DND-41 (cell line): ENCODE data around the gene SYNDIG1L.

ENCODE experiments used
- ATAC-seq: fragments of 200-7000 bp; cut with Tn5 transposase; 3 replicates; pipeline ENCODE4 v1.9.1; 2021; ENCODE audit warnings: low read depth; ENCODE audit not compliant: insufficient read depth
- DNase-seq: peaks from one replicate; pipeline ENCODE4 v3.0.0-alpha.2; 2020
- H2AFZ ChIP-seq: 2 replicates; pipeline ENCODE4 v1.6.0; 2012; ENCODE audit warnings: low read depth, low read length
- H3K27ac ChIP-seq: 2 replicates; pipeline ENCODE4 v1.5.1; 2012; ENCODE audit warnings: low read length, inconsistent platforms
- H3K27me3 ChIP-seq: fragments of 200-600 bp; sonication (generic); 2 replicates; pipeline ENCODE4 v1.6.0; 2012; ENCODE audit warnings: low read length, mild to moderate bottlenecking, inconsistent platforms; ENCODE audit not compliant: insufficient read depth, poor library complexity
- H3K36me3 ChIP-seq: 2 replicates; pipeline ENCODE4 v1.5.1; 2012; ENCODE audit warnings: low read length, inconsistent platforms; ENCODE audit not compliant: insufficient read depth
- H3K4me1 ChIP-seq: 2 replicates; pipeline ENCODE4 v1.5.1; 2012; ENCODE audit warnings: mild to moderate bottlenecking, low read length; ENCODE audit not compliant: insufficient read depth
- H3K4me2 ChIP-seq: 2 replicates; pipeline ENCODE4 v1.6.0; 2012; ENCODE audit warnings: mild to moderate bottlenecking, moderate library complexity, low read length, inconsistent platforms; ENCODE audit not compliant: insufficient read depth
- H3K4me3 ChIP-seq, 2 experiments: fragments of 200-600 bp in 1 of 2; shearing (Covaris generic) in 1 of 2; 2 replicates each; pipeline ENCODE4 v1.5.1; 2012 to 2016; ENCODE audit warnings: inconsistent platforms in 2 of 2, low read length in 2 of 2, mild to moderate bottlenecking in 2 of 2, low read depth in 1 of 2, moderate library complexity in 1 of 2
- H3K79me2 ChIP-seq: 2 replicates; pipeline ENCODE4 v1.6.0; 2012; ENCODE audit warnings: low read length, inconsistent platforms; ENCODE audit not compliant: insufficient read depth
- H3K9ac ChIP-seq: 2 replicates; pipeline ENCODE4 v1.6.0; 2012; ENCODE audit warnings: low read depth, mild to moderate bottlenecking, inconsistent platforms, low read length, moderate library complexity
- H3K9me3 ChIP-seq: 2 replicates; pipeline ENCODE4 v1.5.1; 2012; ENCODE audit warnings: low read length, moderate library complexity, mild to moderate bottlenecking, inconsistent platforms; ENCODE audit not compliant: insufficient read depth, severe bottlenecking
- H4K20me1 ChIP-seq: 2 replicates; pipeline ENCODE4 v1.6.0; 2012; ENCODE audit warnings: low read length; ENCODE audit not compliant: insufficient read depth
- EZH2 ChIP-seq: IDR thresholded peaks from 3 replicates; pipeline ENCODE4 v1.6.1; 2012; ENCODE audit warnings: borderline replicate concordance, low read depth, mild to moderate bottlenecking, moderate library complexity, low read length, inconsistent platforms; ENCODE audit not compliant: severe bottlenecking
- TF ChIP-seq, protein P1 (sequence below): IDR thresholded peaks from 2 replicates; pipeline ENCODE4 v1.5.1; 2012; ENCODE audit warnings: borderline replicate concordance, low read length, moderate library complexity, mild to moderate bottlenecking; ENCODE audit not compliant: poor library complexity, severe bottlenecking; ENCODE audit errors: extremely low read depth

SYNDIG1L gene

DNA sequence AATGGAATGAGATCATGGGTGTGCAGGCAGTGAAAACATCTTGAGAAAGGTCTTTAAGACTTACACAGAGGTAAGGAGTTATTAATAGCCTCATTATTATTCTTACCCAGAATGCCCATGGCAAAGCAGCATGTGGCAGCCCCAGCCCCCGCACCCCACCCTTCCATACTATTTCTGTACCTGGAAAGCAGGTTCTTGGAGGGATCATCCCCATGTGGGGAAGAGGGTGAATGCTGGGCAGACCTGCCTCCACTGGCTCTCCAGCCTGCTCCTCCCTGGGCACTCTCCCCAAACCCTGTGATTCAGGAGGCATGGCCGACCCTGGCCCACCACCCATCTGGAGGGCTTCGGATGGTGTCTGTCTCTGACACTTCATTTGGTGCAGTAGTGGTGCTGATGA lies 38.8 kb upstream of the SYNDIG1L start:
- ATAC-seq = no peak
- no peaks in the 10 kb centered on the region for H3K79me2 ChIP-seq
- no peaks in the 10 kb centered on the region; the same call in 1 of the 2 replicates for H4K20me1 ChIP-seq
- no peak overlapping the region for H3K9ac ChIP-seq
- H3K4me2 ChIP-seq = no peak overlapping the region
- no peak overlapping the region for H3K27ac ChIP-seq
- H3K4me1 ChIP-seq = no peaks in the 10 kb centered on the region
- TF ChIP-seq, protein P1, sequence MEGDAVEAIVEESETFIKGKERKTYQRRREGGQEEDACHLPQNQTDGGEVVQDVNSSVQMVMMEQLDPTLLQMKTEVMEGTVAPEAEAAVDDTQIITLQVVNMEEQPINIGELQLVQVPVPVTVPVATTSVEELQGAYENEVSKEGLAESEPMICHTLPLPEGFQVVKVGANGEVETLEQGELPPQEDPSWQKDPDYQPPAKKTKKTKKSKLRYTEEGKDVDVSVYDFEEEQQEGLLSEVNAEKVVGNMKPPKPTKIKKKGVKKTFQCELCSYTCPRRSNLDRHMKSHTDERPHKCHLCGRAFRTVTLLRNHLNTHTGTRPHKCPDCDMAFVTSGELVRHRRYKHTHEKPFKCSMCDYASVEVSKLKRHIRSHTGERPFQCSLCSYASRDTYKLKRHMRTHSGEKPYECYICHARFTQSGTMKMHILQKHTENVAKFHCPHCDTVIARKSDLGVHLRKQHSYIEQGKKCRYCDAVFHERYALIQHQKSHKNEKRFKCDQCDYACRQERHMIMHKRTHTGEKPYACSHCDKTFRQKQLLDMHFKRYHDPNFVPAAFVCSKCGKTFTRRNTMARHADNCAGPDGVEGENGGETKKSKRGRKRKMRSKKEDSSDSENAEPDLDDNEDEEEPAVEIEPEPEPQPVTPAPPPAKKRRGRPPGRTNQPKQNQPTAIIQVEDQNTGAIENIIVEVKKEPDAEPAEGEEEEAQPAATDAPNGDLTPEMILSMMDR = no peak
- TF ChIP-seq EZH2 = no peak
- no peaks in the 10 kb centered on the region for H3K36me3 ChIP-seq
- H3K27me3 ChIP-seq = peaks cover 3% of the 10 kb centered on the region
- H3K9me3 ChIP-seq = no peaks in the 10 kb centered on the region
- no peak overlapping the region for H2AFZ ChIP-seq
- no peak overlapping the region for H3K4me3 ChIP-seq
- DNase-seq = no peak

DNA sequence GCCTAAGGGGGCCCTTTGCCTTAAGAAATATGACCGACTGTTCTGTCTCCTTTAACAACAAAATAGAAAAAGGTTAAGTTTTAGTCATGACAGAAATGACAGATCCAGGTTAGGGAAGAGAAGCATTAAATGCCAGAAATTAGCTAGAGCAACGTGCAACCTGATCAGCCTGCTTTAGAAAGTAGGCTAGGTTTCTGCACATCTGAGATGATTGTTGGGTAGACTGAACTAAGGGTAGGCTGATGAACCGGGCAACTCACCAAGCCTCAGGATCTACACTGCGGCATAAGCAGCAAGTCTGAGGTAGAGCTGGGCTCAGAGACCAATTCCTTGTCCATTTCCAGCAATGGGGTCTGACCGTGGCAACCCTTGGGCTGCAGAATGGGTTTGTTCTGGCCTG lies 37.7 kb upstream of the SYNDIG1L start:
- no peaks in the 10 kb centered on the region; the same call in 1 of the 2 replicates for H4K20me1 ChIP-seq
- H3K4me2 ChIP-seq = no peak overlapping the region
- no peak for DNase-seq
- H3K4me1 ChIP-seq = no peaks in the 10 kb centered on the region
- peaks cover 3% of the 10 kb centered on the region for H3K27me3 ChIP-seq
- no peak overlapping the region for H3K27ac ChIP-seq
- H3K9me3 ChIP-seq = no peaks in the 10 kb centered on the region
- ATAC-seq = no peak
- no peaks in the 10 kb centered on the region for H3K36me3 ChIP-seq
- no peak overlapping the region for H3K9ac ChIP-seq
- TF ChIP-seq, protein P1 = no peak
- TF ChIP-seq EZH2 = no peak
- no peaks in the 10 kb centered on the region for H3K79me2 ChIP-seq
- H2AFZ ChIP-seq = no peak overlapping the region
- no peak overlapping the region for H3K4me3 ChIP-seq

DNA sequence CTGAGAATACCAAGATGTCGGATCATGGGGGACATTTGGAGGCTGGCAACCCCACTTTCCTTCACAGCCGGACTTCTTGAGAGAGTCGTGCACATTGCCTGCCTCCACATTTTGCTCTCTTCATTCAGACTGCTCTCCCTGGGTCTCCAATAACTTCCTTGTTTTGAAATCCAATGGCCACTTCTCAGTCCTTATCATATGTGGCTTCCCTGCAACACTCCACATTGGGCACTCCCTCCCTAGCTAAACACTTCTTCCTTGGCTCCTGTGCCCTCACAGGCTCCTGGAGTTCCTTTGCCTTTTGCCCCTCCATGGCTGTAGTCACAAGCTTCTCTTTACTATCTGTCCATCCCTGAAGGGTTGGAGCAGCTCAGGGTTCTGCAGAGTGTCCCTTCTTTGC lies 37.0 kb upstream of the SYNDIG1L start:
- Histone ChIP-seq H3K4me1 (no peaks in the 10 kb centered on the region), H3K9me3 (no peaks in the 10 kb centered on the region), H3K4me2 (no peak overlapping the region), H3K4me3 (no peak overlapping the region), H3K27me3 (peaks cover 3% of the 10 kb centered on the region), H3K79me2 (no peaks in the 10 kb centered on the region), H3K9ac (no peak overlapping the region), H3K36me3 (no peaks in the 10 kb centered on the region), H2AFZ (no peak overlapping the region), H4K20me1 (no peaks in the 10 kb centered on the region; the same call in 1 of the 2 replicates), H3K27ac (no peak overlapping the region)
- ATAC-seq (no peak), DNase-seq (no peak)
- no peak for TF ChIP-seq EZH2
- TF ChIP-seq, protein P1 = no peak

DNA sequence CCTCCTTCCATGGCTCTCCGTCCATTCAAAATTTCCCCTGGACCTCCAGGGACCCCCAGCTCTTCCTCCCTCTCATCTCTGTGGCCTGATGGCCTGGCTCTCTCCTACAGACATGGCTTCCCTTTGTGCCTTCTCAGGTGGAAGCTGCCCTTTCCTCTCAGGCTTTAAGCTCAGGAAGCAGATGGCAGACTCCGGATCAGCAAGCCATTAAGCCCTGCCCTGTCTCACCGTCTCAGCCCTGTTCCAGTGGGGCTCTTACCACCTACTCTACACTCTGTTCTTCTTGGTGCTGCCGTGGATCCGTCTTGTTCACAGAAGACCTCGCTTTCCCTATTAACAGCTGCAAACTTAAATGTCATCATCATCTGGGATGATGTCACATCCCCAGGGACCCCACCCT lies 34.0 kb upstream of the SYNDIG1L start:
- Histone ChIP-seq H2AFZ (no peak overlapping the region), H3K4me3 (no peak overlapping the region), H3K79me2 (no peaks in the 10 kb centered on the region), H3K9ac (no peak overlapping the region), H4K20me1 (no peaks in the 10 kb centered on the region), H3K27me3 (peaks cover 8% of the 10 kb centered on the region), H3K4me1 (no peaks in the 10 kb centered on the region), H3K27ac (no peak overlapping the region), H3K36me3 (no peaks in the 10 kb centered on the region), H3K9me3 (no peaks in the 10 kb centered on the region), H3K4me2 (no peak overlapping the region)
- no peak for TF ChIP-seq EZH2
- TF ChIP-seq, protein P1 = no peak
- no peak for ATAC-seq
- no peak for DNase-seq
